ENCODE data around the gene NLRP7.
"Not testable (repeated sequence)": the region's sequence is repeated elsewhere in the genome, so short reads cannot be mapped to it uniquely, and the experiment has no call there.

Gene NLRP7

DNA sequence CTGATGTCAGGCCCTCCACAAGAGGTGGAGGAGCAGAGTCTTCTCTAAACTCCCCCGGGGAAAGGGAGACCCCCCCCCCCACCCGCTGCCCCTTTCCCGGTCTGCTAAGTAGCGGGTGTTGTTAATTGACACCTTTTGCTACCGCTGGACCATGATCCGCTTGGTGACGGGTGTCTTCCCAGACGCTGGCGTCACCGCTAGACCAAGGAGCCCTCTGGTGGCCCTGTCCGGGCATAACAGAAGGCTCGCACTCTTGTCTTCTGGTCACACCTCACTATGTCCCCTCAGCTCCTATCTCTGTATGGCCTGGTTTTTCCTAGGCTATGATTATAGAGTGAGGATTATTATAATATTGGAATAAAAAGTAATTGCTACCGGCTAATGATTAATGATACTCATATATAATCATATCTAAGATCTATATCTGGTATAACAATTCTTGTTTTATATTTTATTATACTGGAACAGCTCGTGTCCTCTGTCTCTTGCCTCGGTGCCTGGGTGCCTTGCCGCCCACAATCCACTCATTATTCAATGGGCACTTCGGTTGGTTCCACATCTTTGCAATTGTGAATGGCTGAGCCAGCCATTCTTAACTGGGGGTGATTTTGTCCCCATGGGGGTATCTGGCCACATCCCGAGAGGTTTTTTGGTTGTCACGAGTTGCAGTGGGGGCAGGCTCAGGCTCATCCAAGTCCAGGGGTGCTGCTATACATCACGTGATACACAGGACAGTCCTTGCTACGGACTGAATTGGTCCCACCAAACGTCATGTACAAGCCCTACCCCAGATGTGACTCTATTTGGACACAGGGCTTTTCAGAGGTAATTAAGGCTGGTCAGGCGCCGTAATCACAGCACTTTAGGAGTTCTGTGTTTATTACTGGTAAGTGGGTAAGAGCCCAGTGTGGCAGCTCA lies 27.4 kb downstream of the NLRP7 start:
- not testable (repeated sequence) for DNase-seq (ENCODE audit: low read depth in 2 of 2)

DNA sequence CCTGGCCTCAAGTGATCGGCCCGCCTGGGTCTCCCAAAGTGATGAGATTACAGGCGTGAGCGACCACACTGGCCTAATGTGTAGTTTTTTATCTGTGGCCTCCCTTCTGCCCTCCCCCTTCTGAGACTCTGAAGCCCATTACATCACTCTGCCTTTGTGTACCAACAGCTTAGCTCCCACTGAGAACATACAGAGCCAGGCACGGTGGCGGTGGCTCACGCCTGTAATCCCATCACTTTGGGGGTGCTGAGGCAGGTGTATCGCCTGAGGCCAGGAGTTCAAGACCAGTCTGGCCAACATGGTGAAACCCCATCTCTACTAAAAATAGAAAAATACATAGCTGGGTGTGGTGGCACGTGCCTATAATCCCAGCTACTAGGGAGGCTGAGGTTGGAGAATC lies 28.8 kb downstream of the NLRP7 start:
- DNase-seq (ENCODE audit: low read depth in 2 of 2): no peak

DNA sequence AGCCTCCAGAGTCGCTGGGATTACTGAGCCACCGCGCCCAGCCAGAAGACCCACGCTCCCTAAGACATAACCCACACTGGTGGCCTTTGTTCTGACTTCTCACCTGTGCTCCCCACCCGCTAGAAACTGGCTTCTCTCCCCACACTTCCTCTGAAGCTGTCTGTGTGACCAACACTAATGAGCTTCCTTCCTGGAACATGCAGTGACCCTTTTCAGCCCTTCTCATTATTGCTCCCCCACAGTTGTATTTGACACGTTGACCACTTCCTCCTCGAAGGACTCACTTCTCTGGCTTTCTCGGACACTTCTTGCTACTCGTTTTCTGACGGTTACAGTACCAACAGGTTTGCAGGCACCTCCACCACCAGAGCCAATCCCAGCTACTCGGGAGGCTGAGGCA lies 30.5 kb downstream of the NLRP7 start:
- DNase-seq (ENCODE audit: low read depth in 2 of 2): no peak

DNA sequence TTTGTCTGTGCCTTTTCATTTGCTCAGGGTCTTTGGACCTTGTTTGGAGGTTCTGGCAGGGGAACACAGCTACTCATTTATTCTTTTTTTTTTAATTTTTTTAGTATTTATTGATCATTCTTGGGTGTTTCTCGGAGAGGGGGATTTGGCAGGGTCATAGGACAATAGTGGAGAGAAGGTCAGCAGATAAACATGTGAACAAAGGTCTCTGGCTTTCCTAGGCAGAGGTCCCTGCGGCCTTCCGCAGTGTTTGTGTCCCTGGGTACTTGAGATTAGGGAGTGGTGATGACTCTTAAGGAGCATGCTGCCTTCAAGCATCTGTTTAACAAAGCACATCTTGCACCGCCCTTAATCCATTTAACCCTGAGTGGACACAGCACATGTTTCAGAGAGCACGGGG lies 39.4 kb downstream of the NLRP7 start:
- not testable (repeated sequence) for DNase-seq (ENCODE audit: low read depth in 2 of 2)

DNA sequence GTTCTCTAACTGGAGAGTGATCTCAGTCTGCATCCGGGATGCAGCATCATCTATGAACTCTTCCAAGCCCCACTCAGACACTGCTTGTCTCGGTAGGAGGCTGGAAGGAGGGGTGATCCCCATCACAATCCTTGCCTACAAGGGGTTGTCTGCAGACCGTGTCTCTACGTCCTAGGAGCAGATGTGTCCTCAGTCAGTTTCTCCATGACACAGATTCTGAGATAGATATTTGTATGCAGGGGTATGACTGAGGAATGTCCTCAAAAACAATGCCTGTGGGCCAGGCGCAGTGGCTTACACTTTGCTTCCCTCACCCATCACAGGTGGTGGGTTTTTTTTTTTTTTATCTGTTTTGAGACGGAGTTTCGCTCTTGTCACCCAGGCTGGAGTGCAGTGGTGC lies 40.5 kb downstream of the NLRP7 start:
- DNase-seq (ENCODE audit: low read depth in 2 of 2): no peak

DNA sequence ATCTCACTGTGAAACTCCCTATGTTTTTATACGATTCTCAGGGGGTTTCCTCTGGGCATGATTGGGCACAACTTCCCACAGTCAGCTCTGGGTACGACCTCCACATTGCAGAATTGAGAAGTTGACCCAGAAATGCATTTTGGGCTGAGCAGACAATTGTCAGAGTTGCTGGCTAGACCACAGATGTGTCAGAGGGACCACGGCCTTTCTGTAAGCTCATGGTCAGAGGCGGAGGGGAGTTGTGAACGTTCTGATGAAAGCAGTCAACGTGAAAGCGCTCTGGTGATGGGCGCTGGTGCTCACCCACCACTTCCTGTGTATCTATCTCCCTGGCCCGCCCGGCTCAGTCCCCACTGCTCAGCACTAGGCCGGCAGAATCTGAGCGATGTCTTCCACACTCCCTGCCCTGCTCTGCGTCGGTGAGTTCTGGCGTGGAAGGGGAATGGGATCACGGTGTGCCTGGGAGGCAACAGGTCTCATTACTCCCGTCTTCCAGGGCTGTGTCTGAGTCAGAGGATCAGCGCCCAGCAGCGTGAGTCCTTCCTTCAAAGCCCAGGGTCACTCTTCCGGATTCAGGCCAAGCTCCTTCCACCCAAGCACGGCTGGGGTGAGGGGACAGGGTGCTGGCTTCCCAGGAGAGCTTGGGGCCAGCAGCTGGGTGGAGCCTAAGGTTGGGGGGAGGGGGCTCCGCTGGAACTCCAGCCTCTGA lies 41.4 kb downstream of the NLRP7 start, which contains the start of gene NCR1:
Gene NCR1, plus strand, starts transcription at position 346 of the 709 bp plus-strand sequence. Its CDS starts 40 bp downstream, at position 386.
- no peak for DNase-seq (ENCODE audit: low read depth in 2 of 2)

DNA sequence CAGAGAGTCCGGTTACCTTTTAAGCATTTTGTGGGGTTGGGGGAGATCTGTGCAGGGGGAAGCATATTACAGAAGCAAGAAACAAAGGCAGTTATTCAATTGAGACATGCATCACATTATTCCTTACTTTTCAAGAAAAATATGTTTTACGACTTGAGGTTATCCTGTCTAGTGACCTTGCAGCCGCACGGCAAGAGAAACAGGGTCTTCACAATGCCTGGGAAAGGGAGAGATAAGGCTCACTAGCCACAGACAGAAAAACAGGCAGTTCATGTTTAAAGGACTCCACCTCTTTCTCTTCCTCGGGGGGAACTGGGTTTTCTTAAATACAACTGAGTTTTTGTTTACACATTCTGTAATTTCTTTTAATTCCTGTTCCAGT lies 41.9 kb downstream of the NLRP7 start:
- DNase-seq (ENCODE audit: low read depth in 2 of 2): no peak

DNA sequence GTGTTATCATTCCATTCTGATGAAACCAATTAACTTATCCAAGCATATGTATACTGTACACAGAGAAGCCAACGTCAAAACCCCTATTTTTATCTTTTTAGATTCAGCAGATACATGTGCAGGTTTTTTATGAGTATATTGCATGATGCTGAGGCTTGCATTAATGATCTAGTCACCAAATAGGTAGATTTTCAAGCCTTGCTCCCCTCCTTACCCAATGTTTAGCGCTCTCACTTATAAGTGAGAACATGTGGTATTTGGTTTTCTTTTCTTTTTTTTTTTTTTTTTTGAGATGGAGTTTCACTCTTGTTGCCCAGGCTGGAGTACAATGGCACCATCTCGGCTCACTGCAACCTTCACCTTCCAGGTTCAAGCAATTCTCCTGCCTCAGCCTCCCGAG lies 43.1 kb downstream of the NLRP7 start:
- DNase-seq (ENCODE audit: low read depth in 2 of 2): not testable (repeated sequence)

DNA sequence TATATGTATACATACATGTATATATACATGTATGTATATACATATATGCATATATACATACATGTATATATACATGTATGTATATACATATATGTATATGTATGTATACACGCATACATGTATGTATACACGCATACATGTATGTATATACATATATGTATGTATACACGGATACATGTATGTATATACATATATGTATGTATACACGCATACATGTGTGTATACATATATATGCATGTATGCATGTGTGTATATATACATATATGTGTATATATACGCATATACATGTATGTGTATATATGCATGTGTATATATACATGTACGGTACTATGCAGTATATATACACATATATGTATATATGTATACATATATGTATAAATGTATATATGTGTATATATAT lies 44.0 kb downstream of the NLRP7 start:
- no peak for DNase-seq (ENCODE audit: low read depth in 2 of 2)

DNA sequence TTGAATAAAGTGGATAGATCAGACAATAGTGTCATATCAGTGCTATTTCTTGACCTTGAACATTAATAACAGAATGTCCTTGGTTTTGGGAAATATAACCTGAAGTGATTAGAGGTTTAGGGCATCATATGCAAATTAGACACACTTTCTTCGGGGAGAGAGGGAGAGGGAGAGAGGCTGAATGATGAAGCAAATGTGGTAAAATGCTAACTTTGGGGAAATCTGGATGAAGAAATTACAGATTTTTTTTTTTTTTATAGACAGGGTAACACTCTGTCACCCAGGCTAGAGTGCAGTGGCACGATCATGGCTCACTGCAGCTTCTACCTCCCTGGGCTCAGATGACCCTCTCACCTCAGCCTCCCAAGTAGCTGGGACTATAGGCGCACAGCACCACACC lies 45.3 kb downstream of the NLRP7 start:
- no peak for DNase-seq (ENCODE audit: low read depth in 2 of 2)

DNA sequence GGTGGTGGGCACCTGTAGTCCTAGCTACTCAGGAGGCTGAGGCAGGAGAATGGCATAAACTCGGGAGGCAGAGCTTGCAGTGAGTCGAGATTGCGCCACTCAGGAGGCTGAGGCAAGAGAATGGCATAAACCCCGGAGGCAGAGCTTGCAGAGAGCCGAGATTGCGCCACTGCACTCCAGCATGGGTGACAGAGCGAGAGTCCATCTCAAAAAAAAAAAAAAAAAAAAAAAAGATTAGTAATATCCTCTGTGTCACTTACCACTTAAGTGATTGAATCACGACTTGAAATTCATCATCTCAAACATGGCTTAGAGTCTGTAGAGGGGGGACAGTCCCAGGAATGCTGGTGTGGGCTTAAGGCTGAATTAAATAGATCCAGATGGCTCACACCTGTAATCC lies 46.2 kb downstream of the NLRP7 start:
- not testable (repeated sequence) for DNase-seq (ENCODE audit: low read depth in 2 of 2)

DNA sequence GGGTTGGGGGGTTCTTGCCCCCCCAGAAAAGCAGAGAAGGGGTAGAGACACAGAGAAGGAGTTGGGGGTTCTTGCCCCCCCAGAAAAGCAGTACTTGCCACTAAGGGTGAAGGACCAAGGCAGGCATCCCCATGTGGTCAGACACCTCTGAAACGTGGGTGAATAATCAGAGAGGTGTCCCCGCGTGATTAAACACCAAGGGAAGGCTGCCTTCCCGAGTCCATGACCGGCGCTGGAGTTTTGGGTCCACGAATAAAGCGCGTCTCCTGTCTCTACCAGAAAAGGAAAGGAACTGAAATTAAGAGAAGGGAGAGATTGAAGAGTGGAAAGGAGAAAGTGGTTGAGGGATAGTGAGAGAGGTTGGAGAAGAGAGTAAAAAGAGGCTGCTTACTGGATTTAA lies 47.7 kb downstream of the NLRP7 start:
- not testable (repeated sequence) for DNase-seq (ENCODE audit: low read depth in 2 of 2)

DNA sequence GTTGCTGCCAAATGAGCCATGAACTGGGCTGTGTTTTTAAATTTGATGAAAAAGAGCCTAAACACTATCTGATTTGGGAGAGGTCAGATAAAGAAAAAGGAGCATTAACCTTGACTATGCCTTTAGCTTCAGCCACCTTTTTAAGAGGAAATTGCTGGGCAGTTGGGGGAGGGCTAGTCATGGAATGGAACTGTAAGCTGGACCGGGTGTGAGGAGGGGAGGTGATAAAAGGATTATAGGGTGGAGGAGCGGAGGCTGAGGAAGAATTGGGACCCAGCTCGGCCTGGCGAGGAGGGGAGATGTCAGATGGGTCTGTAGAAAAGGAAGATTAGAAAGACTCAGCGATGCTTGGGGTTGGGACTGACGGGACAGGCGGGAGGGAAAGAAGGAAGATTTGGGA lies 48.6 kb downstream of the NLRP7 start:
- not testable (repeated sequence) for DNase-seq (ENCODE audit: low read depth in 2 of 2)

DNA sequence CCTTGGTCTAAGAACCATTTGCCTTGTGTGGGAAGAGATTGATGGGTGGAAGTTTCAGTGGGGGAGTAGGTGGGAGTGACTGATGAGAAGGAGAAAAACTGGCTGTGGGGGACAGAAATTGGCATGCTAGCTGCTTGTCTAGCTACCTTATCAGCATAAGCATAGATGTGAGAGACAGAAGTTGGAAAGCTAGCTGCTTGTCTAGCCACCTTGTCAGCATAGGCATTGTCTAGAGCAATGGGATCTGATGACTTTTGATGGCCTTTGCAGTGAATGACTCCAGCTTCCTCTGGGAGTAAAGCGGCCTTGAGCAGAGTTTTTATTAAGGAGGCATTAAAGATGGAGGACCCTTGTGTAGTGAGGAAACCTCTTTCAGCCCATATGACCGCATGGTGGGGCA lies 51.3 kb downstream of the NLRP7 start:
- no peak for DNase-seq (ENCODE audit: low read depth in 2 of 2)

DNA sequence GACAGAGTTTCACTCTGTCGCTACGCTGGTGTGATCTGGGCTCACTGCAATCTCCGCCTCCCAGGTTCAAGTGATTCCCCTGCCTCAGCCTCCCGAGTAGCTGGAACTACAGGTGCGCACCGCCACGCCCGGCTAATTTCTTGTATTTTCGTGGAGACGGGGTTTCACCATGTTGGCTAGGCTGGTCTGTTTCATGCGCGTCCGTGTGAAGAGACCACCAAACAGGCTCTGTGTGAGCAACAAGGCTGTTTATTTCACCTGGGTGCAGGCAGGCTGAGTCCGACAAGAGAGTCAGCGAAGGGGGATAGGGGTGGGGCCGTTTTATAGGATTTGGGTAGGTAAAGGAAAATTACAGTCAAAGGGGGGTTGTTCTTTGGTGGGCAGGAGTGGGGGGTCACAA lies 53.2 kb downstream of the NLRP7 start:
- not testable (repeated sequence) for DNase-seq (ENCODE audit: low read depth in 2 of 2)

DNA sequence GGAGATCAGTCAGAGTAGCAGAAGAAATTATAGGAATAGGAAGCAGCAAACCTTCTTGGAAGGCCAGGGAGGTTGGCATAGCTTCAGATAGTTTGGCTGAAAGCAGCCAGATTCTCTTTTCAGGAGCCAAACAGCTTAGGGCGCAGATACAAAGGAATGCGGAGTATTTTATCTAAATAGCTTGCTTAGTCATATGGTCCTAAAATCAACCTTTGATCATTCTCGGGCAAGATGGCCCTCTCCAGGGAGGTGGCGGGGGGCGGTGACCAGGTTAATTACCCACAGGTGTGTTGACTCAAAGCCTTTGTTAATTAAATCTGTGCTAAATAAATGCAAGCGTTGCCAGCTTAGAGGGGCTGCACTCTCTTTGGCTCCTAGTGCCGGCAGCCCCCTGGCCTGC lies 53.9 kb downstream of the NLRP7 start:
- no peak for DNase-seq (ENCODE audit: low read depth in 2 of 2)

DNA sequence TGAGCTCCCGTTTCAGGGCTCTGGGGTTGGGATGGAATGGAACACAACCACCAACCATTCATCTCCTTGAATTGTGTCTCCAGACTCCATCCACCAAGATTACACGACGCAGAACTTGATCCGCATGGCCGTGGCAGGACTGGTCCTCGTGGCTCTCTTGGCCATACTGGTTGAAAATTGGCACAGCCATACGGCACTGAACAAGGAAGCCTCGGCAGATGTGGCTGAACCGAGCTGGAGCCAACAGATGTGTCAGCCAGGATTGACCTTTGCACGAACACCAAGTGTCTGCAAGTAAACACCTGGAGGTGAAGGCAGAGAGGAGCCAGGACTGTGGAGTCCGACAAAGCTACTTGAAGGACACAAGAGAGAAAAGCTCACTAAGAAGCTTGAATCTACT lies 57.8 kb downstream of the NLRP7 start:
- DNase-seq (ENCODE audit: low read depth in 2 of 2): no peak

DNA sequence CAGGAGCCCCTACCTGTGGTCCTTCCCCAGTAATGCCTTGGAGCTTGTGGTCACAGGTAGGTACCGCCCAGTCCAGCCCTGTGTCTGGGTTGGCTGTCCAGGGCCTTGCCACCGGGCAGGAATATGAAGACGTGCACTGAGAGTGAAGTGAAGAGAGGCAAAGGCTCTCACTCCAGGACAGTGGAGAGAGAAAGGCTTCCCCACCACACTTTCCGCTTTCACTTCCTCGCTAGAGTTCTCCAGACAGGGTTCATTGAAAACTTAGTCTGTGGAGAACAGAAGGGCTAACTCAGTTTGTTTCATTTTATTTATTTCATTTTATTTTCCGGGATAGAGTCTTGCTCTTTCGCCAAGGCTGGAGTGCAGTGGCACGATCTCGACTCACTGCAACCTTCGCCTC lies 59.1 kb downstream of the NLRP7 start:
- DNase-seq (ENCODE audit: low read depth in 2 of 2): no peak

DNA sequence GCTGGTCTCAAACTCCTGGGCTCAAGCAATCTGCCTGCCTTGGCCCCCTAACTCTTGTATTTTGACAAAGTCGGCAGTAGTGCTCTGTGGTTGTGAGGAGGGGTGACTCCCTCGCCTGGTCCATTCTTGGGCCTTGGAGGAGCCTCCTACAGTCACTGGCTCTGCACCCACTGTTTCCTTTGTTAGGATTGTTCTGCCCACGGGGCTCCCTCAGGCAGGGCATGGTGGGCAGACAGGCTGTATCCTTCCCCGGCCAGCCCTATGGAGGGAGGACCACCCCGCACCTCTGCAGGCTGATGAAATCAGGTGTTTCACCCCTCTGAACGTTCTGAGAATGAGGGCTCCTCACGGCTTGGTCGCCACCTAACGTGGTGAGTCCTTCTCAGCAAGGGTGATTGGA lies 64.1 kb downstream of the NLRP7 start:
- DNase-seq (ENCODE audit: low read depth in 2 of 2): no peak

DNA sequence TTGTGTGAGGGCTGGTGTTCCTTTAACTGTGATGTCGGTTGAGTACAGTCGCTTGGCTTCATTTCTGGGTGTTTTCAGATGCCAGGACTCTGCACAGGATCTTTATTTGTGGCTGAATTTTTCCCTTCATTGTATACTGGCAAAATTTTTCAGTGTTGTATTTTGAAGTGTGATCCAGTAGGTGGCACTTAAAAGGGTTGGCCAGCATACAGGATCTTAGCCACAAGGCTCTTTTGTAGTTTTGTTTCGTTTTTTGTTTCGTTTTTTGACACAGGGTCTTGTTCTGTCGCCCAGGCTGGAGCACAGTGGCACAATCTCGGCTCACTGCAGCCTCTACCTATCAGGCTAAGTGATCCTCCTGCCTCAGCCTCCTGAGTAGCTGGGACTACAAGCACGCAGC lies 64.6 kb downstream of the NLRP7 start:
- no peak for DNase-seq (ENCODE audit: low read depth in 2 of 2)

DNA sequence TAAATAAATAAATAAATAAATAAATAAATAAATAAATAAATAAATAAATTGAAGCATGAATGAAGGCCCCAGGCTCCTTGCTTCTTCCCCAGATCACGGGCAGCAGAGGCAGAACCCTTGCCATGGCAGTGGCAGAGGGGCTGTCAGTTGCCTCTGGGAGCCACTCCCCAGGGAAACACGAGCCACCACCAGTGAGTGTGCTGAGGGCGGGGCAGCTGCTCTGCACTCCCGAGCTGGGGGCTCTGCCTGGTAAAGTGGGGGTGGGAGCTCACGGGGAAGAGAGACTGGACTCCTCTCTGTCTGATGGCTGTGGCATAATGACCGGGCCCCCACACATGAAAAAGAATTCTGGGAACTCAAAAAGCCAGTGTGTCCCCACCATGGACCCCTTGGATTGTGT lies 65.4 kb downstream of the NLRP7 start:
- DNase-seq (ENCODE audit: low read depth in 2 of 2): no peak

DNA sequence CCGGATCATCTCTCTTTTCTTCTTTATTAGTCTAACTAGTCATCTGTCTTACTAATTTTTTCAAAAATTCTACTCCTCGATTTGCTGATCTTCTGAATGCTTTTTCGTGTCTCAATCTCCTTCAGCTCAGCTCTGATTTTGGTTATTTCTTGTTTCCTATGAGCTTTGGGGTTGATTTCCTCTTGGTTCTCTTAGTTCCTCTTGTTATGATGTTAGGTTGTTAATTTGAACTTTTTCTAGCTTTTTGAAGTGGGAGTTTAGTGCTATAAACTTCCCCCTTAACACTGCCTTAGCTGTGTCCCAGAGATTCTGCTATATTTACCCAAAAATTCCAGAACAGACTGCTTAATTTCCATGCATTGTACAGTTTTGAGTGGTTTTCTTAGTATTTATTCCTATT lies 69.9 kb downstream of the NLRP7 start:
- no peak for DNase-seq (ENCODE audit: low read depth in 2 of 2)

DNA sequence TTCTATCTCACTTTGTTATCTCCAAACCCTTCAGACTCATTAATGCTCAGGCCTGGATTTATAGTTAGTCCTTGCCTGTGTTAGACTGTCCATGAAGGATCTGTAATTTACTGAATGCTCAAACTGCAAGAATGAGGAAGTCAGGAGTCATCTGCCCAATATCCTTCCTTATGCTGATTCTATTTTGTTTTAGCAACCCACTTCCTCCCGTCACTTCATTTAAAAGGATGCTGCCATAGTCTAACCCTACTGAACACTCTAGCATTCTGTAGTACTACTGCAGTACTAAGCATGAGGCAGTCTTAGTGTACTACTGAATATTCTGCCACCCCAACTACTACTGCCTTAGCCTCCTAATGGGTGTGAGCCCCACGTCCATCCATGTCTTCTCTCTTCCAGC lies 71.8 kb downstream of the NLRP7 start:
- no peak for DNase-seq (ENCODE audit: low read depth in 2 of 2)

Measured in stimulated activated CD4-positive, alpha-beta T cell treated with anti-CD3 and anti-CD28 coated beads, Interleukin-12 subunit alpha, Interleukin-12 subunit beta, amount 100 ng/mL, for 24 hours (primary cell).